T-helper 17 cell (primary cell): ENCODE measurements around the gene ENTREP1. TPM values are rescaled to one million over a fixed set of nuclear protein-coding genes. Genes with fewer than 3 reads are reported as not detected.
"Not testable (repeated sequence)": the region's sequence is repeated elsewhere in the genome, so short reads cannot be mapped to it uniquely, and the experiment has no call there.

Source experiments
- ATAC-seq: fragments of 150-1000 bp; cut with Tn5 transposase; 2 replicates; pipeline ENCODE4 v1.10.0; 2021; ENCODE audit warnings: mild to moderate bottlenecking, moderate library complexity
- DNase-seq, 3 donors: peaks; one replicate each; pipeline versions ENCODE4 v3.0.0 to v3.0.0-alpha.2; 2020 to 2021
- H3K9me3 ChIP-seq: one replicate; pipeline ENCODE4 v1.7.0; 2013; ENCODE audit warnings: low read length, mild to moderate bottlenecking; ENCODE audit not compliant: control insufficient read depth, poor library complexity, severe bottlenecking
- H3K27ac Mint-ChIP-seq: one replicate; pipeline ENCODE4 v1.8.0; 2022; ENCODE audit warnings: mild to moderate bottlenecking, moderate library complexity, mixed read lengths
- H3K27me3 Mint-ChIP-seq: one replicate; pipeline ENCODE4 v1.8.0; 2022; ENCODE audit warnings: mixed read lengths
- H3K36me3 Mint-ChIP-seq: one replicate; pipeline ENCODE4 v1.8.0; 2022; ENCODE audit warnings: low read depth, mixed read lengths
- H3K4me1 Mint-ChIP-seq: one replicate; pipeline ENCODE4 v1.8.0; 2022; ENCODE audit warnings: mild to moderate bottlenecking, mixed read lengths
- H3K4me3 Mint-ChIP-seq: one replicate; pipeline ENCODE4 v1.8.0; 2022; ENCODE audit warnings: mild to moderate bottlenecking, moderate library complexity, mixed read lengths
- total RNA-seq, 4 donors: library from RNA in 2 of 4; stranded (reverse) in 2 of 4; gene quantifications; one replicate each; pipeline ENCODE4 v1.2.3 and lab custom pipeline; 2022 to 2026

The ENTREP1 gene
- total RNA-seq, 2 donors from 2014 or later: 0.77 TPM; not detected in 1

DNA sequence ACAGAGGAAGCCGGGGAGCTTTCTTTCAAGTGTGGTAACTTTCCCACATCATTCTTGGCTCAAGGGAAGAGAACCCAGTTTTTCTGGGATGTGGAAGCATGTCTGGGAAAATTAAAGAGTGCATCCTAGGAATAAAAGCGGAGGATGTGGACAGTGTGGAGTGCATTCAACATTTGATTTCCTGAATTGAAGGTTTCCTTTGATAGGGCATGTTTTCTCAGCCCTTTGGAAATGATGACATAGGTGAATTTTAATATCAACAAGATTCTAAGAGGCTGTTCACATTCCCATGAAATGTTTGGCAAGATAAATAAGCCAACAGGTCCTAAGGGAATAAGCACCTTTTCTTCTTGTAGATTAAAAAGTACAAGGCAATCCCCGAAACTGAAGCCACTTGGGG lies 63.6 kb downstream of the ENTREP1 start:
- ATAC-seq (no peak), DNase-seq (no peak)
- no peak overlapping the region for H3K4me3 Mint-ChIP-seq
- H3K27me3 Mint-ChIP-seq: peaks cover 50% of the 10 kb centered on the region
- no peaks in the 10 kb centered on the region for H3K4me1 Mint-ChIP-seq
- H3K27ac Mint-ChIP-seq: no peak overlapping the region
- no peaks in the 10 kb centered on the region for H3K9me3 ChIP-seq
- peaks cover under 1% of the 10 kb centered on the region for H3K36me3 Mint-ChIP-seq

DNA sequence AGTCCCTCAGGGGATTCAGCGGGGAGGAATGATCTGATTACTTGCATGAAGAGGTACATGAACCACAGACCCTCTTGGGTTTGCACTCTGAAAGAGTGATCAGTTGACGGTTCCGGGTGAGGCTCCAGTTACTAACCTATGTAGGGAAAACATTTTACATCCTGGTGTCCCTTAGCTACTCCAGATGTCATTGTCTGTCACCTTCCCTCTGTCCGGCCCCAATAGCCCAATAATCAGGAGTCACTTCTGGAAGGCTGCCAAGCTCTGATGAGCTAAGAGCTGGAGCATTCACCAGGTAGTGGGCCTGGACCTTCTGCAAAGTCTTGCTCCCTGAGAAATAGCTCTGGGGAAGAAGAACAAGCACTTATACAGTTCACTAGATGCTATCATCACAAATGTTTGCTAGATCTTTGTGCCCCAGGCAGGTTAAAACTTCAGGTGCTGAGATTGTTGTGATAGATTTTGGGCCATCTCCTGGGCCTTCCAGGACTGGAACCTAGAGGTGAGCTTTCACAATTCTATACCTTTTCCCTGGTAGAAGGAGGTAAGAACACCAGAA lies 64.5 kb downstream of the ENTREP1 start:
- Mint-ChIP-seq H3K36me3 (peaks cover 2% of the 10 kb centered on the region), H3K4me1 (no peaks in the 10 kb centered on the region), H3K27ac (no peak overlapping the region), H3K27me3 (peaks cover 52% of the 10 kb centered on the region), H3K4me3 (no peak overlapping the region)
- DNase-seq: no peak
- no peaks in the 10 kb centered on the region for H3K9me3 ChIP-seq
- ATAC-seq: no peak

DNA sequence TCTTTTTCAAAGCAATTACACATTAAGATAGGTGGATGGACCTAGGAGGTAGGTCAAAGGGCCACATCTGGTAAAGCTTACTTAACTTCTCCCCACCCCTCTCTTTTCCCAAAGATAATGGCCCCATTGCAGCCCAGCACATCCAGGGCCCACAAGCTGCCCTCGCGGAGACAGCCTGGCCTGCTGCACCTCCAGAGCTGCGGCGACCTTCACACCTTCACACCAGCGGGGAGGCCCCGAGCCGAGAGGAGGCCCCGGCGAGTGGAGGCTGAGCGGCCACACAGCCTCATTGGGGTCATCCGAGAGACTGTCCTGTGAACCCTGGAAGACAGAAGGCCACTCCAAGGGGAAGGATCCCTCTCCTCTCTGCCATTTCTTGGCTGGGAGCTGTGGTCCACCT lies 66.5 kb downstream of the ENTREP1 start:
- no peaks in the 10 kb centered on the region for H3K4me1 Mint-ChIP-seq
- no peaks in the 10 kb centered on the region for H3K9me3 ChIP-seq
- H3K36me3 Mint-ChIP-seq: peaks cover 2% of the 10 kb centered on the region
- DNase-seq (no peak), ATAC-seq (no peak)
- no peak overlapping the region for H3K4me3 Mint-ChIP-seq
- peaks cover 57% of the 10 kb centered on the region for H3K27me3 Mint-ChIP-seq
- H3K27ac Mint-ChIP-seq: no peak overlapping the region

DNA sequence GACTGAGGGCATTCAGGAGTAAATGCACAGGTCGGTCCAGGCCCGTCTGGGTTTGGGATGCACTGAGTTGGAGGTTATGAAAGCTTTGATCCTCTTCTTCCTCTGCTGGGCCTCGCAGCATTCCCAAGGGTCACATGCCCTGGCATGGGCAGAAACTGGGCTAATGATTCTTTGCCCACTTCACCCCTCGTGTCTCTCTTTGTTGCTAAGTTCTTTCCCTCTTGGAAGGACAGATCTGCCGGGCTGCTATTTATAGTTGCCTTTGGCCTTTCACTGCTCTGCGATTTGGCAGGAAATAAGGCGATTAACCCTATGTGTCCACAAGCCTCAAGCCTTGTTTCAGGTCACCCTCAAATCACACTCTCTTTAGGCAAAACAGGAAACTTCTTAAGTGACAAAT lies 66.9 kb downstream of the ENTREP1 start:
- no peak for ATAC-seq
- Mint-ChIP-seq H3K27ac (no peak overlapping the region), H3K4me1 (no peaks in the 10 kb centered on the region), H3K36me3 (peaks cover 2% of the 10 kb centered on the region), H3K27me3 (peaks cover 53% of the 10 kb centered on the region), H3K4me3 (no peak overlapping the region)
- DNase-seq: no peak
- H3K9me3 ChIP-seq: no peaks in the 10 kb centered on the region

DNA sequence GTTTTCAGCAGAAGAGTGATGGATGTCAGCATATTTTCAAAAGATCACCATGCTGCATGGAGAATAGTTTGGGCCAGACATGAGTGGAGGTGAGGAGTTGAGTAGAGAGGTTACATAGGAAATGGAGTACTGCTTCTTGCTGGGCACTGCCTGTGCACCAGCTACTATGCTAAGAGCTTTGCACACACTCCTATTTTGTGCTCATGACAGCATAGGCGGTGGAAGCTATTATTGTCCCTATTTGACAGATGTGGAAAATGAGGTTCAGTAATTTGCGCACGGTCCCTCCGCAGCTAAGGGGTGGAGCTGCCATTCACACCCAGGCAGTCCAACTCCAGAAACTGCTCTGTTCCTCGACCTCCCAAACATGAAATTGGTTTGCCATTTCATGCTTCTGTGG lies 67.8 kb downstream of the ENTREP1 start:
- Mint-ChIP-seq H3K36me3 (peaks cover 2% of the 10 kb centered on the region), H3K27ac (no peak overlapping the region), H3K4me3 (no peak overlapping the region), H3K27me3 (peaks cover 53% of the 10 kb centered on the region), H3K4me1 (no peaks in the 10 kb centered on the region)
- no peaks in the 10 kb centered on the region for H3K9me3 ChIP-seq
- DNase-seq (no peak), ATAC-seq (no peak)

DNA sequence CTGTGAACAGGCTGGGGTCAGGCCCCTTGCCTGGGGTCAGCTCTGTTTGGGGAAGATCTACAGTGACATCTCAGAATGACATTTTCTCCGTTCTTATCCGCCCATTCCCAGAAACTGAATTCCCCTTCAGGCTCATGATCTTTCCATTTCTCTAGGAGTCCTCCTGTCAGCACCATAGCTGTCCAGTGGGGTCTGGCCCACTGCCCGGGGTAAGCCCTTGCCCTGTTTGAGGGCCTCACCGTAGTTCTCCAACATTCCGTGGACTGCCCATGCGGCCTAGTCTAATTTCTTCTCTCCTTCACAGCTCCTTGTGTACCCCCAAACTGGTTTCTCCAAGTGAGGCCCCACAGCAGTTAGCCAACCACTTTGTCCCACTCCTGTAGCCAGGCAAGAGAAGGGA lies 68.4 kb downstream of the ENTREP1 start:
- peaks cover 2% of the 10 kb centered on the region for H3K36me3 Mint-ChIP-seq

DNA sequence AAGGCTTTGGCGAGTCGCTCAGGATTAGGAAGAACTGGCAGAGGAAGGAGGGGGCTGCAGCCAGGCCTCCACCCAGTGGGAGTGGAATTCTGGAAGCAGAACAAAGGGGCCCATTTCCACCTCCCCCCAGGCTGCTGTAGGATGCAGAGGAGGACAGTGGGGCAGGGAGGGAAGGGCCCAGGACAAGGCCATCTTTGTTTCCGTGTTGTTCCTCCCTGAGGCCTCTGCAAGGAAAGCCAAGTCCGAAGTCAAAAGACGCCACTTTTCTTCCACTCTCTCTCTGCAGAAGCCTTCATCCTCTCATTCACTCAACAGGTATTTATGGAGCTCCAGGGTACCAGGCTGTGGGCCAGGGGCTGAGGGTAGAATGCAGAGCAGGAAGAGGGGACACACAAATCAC lies 70.7 kb downstream of the ENTREP1 start:
- Mint-ChIP-seq H3K4me1 (no peaks in the 10 kb centered on the region), H3K27me3 (peaks cover 38% of the 10 kb centered on the region), H3K27ac (no peak overlapping the region), H3K4me3 (no peak overlapping the region), H3K36me3 (peaks cover 2% of the 10 kb centered on the region)
- DNase-seq: no peak
- no peak for ATAC-seq
- no peaks in the 10 kb centered on the region for H3K9me3 ChIP-seq

More for the DNA sequence above, 68.4 kb downstream of the ENTREP1 start:
- Mint-ChIP-seq H3K4me3 (no peak overlapping the region), H3K27me3 (peaks cover 48% of the 10 kb centered on the region), H3K4me1 (no peaks in the 10 kb centered on the region), H3K27ac (no peak overlapping the region)
- no peaks in the 10 kb centered on the region for H3K9me3 ChIP-seq
- no peak for ATAC-seq
- DNase-seq: no peak

DNA sequence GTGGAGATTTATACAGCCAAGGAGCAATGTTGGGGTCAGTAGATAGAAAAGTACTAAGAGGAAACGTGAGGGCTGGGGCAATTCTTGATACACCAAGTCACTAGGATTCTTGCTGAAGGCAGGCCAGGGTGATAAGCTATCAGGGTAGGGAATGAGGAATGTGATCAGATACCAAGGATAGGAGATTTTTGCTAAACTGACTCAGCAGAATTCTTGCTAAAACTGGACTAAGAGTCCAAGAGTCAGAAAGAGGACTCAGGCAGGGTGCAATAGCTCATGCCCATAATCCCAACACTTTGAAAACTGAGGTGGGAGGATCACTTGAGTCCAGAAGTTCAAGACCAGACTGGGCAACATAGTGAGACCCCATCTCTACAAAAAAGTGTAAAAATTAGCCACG lies 71.7 kb downstream of the ENTREP1 start:
- Mint-ChIP-seq H3K4me1 (no peaks in the 10 kb centered on the region), H3K4me3 (no peak overlapping the region), H3K36me3 (peaks cover 2% of the 10 kb centered on the region), H3K27ac (no peak overlapping the region), H3K27me3 (peaks cover 38% of the 10 kb centered on the region)
- ATAC-seq (no peak), DNase-seq (no peak)
- no peaks in the 10 kb centered on the region for H3K9me3 ChIP-seq

DNA sequence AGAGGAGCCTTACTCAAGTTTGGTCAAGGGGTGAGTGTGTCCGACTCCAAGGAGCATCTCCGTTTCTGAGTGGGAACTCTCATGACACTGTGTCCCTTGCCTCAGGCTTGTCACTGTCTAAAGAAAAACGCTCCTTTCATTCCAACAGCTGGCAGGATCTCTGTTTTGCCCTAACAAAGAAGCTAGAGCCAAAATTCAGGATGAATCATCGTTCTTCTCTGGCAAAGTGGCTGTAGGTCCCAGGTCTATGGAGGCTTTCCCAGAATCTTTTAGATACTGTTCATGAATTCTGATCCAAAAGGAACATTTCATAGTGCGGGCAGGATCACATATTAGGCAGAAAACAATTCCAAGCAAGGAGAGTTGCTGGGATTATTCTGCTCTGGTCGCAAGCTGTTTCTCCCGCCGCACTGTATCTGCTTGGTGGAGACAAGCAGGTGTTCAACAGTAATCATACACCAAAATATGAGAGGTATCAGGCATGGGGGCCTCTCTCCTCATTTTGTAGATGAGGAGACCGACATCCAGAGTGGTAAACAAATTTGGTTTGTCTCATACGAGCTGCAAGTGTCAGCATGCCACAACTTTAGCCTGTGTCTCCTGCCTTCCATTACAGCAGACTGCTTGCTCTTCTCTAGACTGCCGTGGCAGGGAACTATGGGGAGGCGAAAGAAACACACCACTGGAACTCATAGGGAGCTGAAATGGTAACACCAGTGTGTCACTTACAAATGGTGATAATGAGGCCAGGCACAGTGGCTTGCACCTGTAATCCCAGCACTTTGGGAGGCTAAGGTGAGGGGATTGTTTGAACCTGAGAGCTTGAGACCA lies 72.6 kb downstream of the ENTREP1 start:
- DNase-seq: no peak
- H3K4me3 Mint-ChIP-seq: no peak overlapping the region
- no peak for ATAC-seq
- H3K36me3 Mint-ChIP-seq: peaks cover 2% of the 10 kb centered on the region
- peaks cover 30% of the 10 kb centered on the region for H3K27me3 Mint-ChIP-seq
- no peaks in the 10 kb centered on the region for H3K4me1 Mint-ChIP-seq
- no peaks in the 10 kb centered on the region for H3K9me3 ChIP-seq
- H3K27ac Mint-ChIP-seq: no peak overlapping the region

DNA sequence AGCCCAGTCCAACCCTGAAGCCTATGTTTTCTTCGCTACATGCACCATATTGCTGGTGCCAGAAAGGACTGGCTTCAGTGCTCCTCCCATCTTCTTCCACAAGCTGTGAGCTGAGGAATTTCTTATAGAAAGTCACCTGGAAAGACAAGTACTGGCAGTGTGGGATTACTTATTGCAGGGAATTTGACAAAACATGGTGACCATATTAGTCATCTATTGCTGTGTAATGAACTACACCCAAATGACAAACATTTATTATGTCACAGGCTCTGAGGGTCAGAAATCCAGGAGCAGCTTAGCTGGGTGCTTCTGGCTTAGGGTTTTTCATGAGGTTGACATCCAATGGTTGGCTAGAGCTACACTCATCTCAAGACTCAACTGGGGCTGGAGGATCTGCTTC lies 75.5 kb downstream of the ENTREP1 start:
- no peaks in the 10 kb centered on the region for H3K4me1 Mint-ChIP-seq
- no peak overlapping the region for H3K27ac Mint-ChIP-seq
- H3K4me3 Mint-ChIP-seq: no peak overlapping the region
- H3K9me3 ChIP-seq: no peaks in the 10 kb centered on the region
- ATAC-seq (no peak), DNase-seq (no peak)
- peaks cover 22% of the 10 kb centered on the region for H3K27me3 Mint-ChIP-seq
- H3K36me3 Mint-ChIP-seq: no peaks in the 10 kb centered on the region

DNA sequence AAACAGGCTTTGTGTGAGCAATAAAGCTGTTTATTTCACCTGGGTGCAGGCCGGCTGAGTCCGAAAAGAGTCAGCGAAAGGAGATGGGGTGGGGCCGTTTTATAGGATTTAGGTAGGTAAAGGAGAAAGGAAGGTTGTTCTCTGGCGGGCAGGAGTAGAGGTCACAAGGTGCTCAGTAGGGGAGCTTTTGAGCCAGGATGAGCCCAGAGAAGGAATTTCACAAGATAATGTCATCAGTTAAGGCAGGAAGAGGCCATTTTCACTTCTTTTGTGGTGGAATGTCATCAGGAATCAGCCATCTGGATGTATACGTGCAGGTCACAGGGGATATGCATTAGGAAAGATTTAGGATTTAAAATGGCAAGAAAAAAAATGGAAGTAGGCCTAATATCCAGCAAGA lies 84.9 kb downstream of the ENTREP1 start:
- H3K9me3 ChIP-seq, DNase-seq, ATAC-seq, H3K27ac Mint-ChIP-seq, H3K36me3 Mint-ChIP-seq, H3K4me1 Mint-ChIP-seq, H3K4me3 Mint-ChIP-seq: not testable (repeated sequence)
- peaks cover 30% of the 10 kb centered on the region for H3K27me3 Mint-ChIP-seq

DNA sequence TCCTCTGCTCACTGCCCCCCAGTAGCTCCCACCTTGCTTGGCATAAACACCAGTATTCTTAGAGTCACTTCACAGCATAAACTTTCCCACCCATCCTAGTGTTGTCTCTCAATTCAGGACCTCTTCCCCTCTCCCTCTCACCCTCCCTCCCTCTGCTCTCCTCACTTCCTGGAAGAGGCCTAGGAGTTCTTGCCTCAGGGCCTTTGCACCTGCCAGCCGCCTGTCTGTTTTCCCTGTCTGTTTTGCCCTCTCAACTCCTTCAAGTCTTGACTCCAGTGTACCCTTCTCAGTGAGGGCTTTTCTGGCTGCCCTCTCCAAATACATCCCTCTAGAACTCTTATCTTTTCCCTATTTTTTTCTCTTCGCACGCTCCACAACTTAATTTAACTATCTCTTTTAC lies 86.2 kb downstream of the ENTREP1 start:
- Mint-ChIP-seq H3K27me3 (peaks cover 30% of the 10 kb centered on the region), H3K4me3 (no peak overlapping the region), H3K36me3 (no peaks in the 10 kb centered on the region), H3K27ac (no peak overlapping the region), H3K4me1 (no peaks in the 10 kb centered on the region)
- H3K9me3 ChIP-seq: no peaks in the 10 kb centered on the region
- ATAC-seq (no peak), DNase-seq (no peak)

DNA sequence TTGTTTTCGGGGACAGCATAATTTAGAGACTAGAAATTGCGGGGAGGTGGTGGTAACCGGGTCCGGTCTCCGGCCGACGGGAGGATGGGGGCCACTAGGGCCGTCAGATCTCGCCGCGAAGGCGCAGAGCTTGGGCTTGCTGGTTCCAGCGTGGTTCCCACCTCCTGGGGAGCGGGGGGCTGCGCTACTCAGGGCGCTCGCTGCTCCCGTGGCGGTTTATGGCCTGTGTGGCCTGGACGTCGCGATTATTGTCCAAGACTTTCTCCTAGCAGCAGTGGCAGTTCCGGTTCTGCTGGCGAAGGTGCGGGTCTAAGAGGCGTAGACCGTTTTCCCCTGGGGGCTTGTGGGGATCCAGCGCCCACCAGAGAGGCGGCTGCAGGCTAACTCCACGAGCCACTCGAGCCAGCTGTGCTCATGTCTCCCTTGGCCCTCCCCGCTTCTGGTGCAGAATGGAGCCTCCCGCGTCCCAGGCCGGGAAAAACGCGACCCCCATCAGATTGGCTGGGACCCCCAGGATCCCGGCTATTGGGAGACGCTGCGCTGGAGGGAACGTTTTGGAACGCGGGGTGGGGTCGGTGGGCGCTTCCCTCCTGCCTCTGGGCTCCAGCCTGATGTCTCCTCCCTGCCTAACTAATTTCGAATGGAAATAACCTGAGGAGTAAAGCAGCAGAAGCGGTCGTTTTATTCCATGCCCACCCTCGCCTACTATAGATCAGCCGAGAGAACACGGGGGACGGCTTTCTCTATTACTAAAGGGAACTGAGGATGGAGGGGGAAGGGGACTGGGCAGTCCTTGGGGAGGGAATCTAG lies 87.1 kb downstream of the ENTREP1 start:
- ATAC-seq (no peak), DNase-seq (no peak)
- no peaks in the 10 kb centered on the region for H3K9me3 ChIP-seq
- H3K36me3 Mint-ChIP-seq: no peaks in the 10 kb centered on the region
- H3K27me3 Mint-ChIP-seq: peaks cover 30% of the 10 kb centered on the region
- H3K4me1 Mint-ChIP-seq: no peaks in the 10 kb centered on the region
- H3K4me3 Mint-ChIP-seq: no peak overlapping the region
- no peak overlapping the region for H3K27ac Mint-ChIP-seq
